GM19239 (cell line): ENCODE results near the gene GRIN2A.

Source experiments
- DNase-seq: peaks from one replicate; pipeline ENCODE4 v3.0.0; 2011; ENCODE audit warnings: low spot score; ENCODE audit not compliant: insufficient read length
- FAIRE-seq: peaks from 2 replicates; lab custom pipeline; 2011; peaks lifted over from hg19 to GRCh38; lab: Jason Lieb, UNC

The GRIN2A gene

DNA sequence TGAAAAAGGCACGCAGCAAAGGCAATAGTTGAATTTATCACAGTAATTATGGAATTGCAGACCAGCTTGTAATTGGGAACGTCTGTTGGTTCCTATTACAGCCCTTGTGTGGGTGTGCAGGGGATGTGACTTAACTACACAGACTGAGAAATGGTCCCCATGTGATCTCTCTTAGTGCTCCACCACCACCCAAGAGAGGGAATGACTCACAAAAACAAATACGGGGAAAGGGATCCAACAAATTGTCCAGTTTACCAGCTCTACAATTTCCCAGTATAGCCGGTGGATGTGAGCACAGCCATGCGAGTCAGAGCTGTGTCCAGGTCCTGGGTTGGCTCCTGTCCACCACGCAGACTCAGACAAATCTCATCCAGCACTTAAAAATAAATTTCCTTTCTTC is 337.9 kb downstream of the GRIN2A start:
- FAIRE-seq = no peak
- DNase-seq = no peak

DNA sequence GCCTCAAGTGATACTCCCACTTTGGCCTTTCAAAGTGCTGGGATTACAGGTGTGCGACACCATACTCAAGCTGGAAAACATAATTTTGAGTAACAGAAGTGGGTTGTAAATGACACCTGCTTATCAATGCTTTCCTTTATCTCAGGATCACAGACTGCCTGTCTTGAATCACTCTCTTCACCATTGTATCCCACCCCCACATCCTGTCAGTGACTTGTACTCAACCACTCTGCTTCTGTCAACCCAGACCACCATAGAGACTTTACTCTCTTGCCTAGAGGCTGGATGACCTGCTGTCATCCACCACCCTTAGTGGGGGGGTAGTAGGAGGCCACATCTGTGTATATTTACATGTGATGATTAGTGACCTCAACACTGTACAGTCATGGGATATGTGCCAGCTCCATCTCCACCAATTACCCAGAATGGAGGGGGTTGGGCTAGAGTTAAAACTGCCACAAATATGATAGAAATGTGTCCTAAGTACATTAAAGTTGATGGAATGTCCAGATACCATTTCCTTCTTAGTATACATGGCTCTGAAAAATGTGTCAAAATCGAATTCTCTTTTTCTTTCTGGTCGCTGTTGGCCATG is 338.7 kb downstream of the GRIN2A start:
- no peak for FAIRE-seq
- no peak for DNase-seq

DNA sequence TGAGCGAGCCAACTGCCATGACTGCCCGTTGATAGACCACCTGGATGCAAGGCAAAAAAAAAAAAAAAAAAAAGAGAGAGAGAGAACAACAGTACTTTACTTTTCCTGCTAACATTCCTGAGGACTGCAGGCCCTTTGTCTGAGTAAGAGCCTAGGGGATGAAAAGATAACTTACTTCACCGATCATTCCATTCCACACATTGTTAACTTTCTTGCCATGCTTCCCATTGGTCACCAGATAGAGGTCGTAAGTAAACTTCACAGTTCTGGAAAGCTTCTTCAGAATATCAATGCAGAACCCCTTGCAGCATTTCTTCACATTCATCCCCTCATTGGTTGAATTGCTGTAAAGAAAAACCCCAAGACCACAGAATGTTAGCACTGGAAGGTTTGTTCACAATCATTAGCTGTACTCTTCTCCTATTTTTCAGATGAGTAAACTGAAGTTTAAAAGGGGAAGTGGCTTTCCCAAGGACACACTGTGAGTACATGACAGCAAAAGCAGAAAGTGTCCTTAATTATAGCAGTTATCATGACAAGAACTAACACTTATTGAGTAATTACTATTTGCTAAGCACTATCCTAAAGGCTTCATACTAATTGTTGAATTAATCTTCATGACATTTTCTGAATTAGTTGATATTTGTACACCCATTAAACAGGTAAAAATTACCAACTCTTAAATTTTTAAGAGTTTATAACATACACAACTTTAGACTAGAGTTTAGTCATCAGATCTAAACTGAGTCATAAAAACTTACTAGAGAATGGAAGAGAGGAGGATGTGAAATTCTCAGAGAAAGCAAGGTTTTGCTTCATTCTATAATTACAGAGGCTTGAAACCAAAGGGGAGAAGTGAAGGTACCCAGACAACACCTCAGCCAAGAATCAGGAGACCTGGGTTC is 341.2 kb downstream of the GRIN2A start:
- no peak for FAIRE-seq

DNA sequence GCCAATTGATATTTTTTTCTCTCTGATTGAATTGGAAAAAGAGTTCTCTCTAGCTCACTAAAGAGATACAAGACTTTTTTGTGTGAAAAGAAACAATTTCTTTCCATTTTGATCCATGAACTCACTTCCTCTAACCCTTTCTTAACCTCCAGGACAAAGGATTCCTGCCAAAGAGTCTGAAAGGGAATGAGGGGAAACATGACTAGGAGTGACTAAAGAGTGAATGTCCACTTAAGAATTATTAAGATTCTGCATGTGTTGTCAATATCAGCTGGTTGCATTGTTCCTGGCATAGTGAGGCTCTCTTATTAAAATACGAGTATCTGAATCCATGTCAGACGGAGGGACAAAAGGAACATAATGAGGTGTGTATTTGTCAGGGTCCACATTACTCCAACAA is 344.7 kb downstream of the GRIN2A start:
- no peak for FAIRE-seq

More for the DNA sequence above, 341.2 kb downstream of the GRIN2A start:
- no peak for DNase-seq

DNA sequence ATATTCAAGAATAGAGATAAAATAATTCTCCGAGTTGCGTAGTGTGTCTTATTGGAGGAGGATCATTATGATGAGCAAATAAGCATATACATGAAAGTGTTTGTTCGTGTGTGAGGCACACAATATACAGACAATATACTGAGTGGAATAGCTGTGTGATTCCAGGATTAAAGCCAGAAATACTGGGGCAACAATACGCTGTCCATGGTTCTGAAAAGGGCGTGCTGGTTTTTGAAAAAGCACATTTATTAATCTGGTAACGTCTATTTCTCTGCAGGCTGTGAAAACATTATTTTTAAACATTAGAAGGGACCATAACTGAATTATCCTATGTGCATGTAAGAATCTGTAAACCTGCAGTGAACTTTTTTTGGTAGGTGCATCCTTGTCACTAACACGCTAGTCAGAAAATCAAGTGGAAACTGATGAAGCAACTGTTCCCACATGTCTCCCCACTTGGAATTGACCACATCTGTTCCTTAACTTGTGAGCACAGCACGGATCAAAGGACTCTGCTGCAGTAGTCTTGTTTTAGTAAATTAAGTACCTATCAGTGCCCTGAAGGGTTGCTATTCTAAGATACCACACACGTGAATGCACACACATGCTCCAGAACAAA is 346.0 kb downstream of the GRIN2A start:
- no peak for DNase-seq
- FAIRE-seq = no peak

More for the DNA sequence above, 344.7 kb downstream of the GRIN2A start:
- DNase-seq = no peak

- FAIRE-seq (no peak), DNase-seq (no peak)
Observed at GRCh38 chr16:9827062-9827752, 355.0 kb downstream of the GRIN2A start.

- FAIRE-seq (no peak), DNase-seq (no peak)
Observed at GRCh38 chr16:9826656-9827055, 355.6 kb downstream of the GRIN2A start.

- FAIRE-seq (no peak), DNase-seq (no peak)
Observed at GRCh38 chr16:9824200-9825068, 357.8 kb downstream of the GRIN2A start.

GRCh38 chr16:9823510-9823909 is 358.7 kb downstream of the GRIN2A start:
- DNase-seq = no peak
- FAIRE-seq = no peak

- DNase-seq (no peak), FAIRE-seq (no peak)
Observed at GRCh38 chr16:9821970-9822369, 360.3 kb downstream of the GRIN2A start.

- DNase-seq (no peak), FAIRE-seq (no peak)
Observed at GRCh38 chr16:9821331-9821730, 360.9 kb downstream of the GRIN2A start.

GRCh38 chr16:9820476-9821246 is 361.6 kb downstream of the GRIN2A start:
- FAIRE-seq = no peak

DNA sequence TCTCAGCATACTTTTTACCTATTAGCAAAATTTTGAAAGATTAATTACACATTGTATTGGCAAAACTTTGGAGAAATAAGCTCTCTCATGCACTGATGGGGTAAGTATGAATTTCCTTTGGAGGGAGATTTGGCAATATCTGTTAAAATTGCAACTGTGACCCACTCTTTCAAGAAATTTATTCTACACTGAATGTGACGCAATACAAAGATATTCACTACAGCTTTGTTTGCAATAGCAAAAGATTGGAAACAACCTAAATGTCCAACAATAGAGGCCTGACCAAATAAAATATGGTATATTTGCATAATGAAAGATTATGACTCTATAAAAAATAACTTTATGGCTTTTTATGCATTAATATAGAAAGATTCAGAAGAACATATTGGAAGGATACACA is 363.5 kb downstream of the GRIN2A start:
- DNase-seq (no peak), FAIRE-seq (no peak)

More at GRCh38 chr16:9820476-9821246, 361.6 kb downstream of the GRIN2A start:
- no peak for DNase-seq

GRCh38 chr16:9817586-9817985 is 364.6 kb downstream of the GRIN2A start:
- FAIRE-seq (no peak), DNase-seq (no peak)

DNA sequence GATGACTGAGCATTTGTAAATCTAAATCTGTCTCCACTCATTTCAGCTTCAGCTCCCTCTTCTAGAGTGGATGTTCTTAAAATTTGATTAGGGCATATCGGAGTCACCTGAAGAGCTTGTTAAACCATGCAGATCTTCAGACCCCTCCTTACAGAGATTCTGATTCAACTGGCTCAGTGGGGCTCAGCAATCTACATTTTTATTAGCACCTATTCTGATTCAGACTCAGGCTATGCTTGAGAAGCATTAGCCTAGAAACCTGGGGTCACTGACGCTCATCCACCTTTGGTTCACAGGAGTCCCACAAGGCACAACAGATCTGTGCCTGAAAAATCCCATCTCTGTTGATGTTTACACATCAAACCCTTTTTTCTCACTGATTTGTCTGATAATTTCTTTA is 365.6 kb downstream of the GRIN2A start:
- no peak for DNase-seq
- FAIRE-seq = no peak

DNA sequence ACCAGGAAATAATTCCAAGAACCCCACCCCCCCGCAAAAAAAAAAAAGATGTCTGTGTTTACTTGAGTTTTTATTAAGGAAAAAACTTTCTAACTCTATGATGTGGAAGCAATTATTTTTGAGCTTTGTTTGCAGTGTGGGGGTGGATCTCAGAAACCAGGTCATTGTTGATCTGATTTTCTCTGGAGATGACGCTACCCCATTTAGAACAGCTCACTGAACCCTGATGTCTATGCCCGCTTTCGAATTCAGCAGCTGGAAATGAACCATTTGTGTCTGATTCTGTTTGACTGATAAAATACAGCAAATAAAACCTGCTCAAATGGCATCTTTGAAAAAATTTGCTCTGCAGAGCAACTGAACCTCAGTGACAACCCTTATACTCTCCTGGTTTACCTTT is 368.6 kb downstream of the GRIN2A start:
- DNase-seq (no peak), FAIRE-seq (no peak)

DNA sequence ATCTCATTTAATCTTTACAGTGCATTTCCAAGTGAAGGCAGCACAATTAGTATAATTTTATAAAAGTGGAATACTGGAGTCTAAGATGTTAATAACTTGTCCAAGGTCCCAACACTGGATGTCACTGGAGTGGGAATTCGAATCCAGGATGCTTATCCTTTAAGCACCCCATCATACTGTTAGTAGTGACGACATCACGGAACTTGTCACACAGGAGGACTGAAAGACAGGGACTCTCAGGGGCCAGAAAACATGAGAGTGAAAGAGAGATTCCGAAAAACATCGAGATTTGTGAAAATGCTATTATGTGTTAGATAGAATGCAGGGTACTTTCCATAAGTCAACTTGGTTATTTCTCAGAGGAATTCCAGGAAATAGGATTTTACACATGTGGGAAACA is 374.0 kb downstream of the GRIN2A start:
- FAIRE-seq (no peak), DNase-seq (no peak)

DNA sequence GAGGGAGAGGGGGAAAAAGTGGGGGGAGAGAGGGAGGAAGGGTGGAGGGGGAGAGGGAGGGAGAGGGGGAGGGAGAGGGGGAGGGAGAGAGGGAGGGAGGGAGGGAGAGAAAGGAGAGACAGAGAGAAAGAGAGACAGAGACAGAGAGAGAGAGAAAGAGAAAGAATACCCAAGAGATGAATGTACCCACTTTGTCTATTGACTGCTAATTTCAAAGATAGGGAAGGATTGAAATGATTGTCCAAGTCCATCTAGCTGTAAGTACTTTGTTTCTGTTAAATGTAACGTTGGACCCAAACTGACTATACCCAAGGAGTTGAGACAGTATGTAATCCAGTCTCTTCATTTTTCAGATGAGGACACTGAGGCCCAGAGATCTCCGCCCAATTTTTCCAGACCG is 374.9 kb downstream of the GRIN2A start:
- DNase-seq = no peak
- FAIRE-seq = no peak

DNA sequence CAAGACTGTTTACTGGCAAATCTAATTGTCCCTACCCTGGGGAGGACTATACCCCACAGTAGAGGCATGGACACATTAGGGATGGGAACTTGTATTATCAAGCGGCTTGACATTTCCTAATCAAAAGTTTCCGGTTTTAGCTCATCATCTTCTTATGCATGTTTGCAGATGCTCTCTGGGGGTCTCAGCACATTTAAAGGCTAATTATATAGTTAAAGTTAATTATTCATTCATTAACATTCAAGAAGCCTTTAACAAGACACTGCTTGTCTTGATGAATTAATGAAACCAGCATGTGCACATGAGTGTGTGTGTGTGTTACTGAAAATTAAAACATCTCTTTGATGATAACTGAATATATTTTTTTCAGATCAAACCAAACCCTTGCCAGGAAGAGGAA is 377.1 kb downstream of the GRIN2A start:
- no peak for DNase-seq

More for the DNA sequence above, 377.1 kb downstream of the GRIN2A start:
- no peak for FAIRE-seq
